Prostate gland (tissue), 2 donors: ENCODE data around the gene C3orf20. TPM values are rescaled to one million over a fixed set of nuclear protein-coding genes. Genes with fewer than 3 reads are reported as not detected.

Experiments used
- DNase-seq: peaks from one replicate; pipeline ENCODE4 v3.0.0-alpha.2; 2019; ENCODE audit warnings: low spot score
- H3K27ac ChIP-seq, 2 donors: fragments of 200-600 bp; sonication (generic); 2 replicates each; pipeline ENCODE4 v1.5.1; 2017 to 2019
- H3K27me3 ChIP-seq: fragments of 200-600 bp; sonication (generic); replicated peaks from 2 replicates; pipeline ENCODE4 v1.5.1; 2019; ENCODE audit not compliant: insufficient read depth
- H3K36me3 ChIP-seq, 2 donors: fragments of 200-600 bp; sonication (generic); 1 replicate in 1 of 2; 2 replicates in 1 of 2; pipeline versions ENCODE4 v1.5.1 to v1.8.1; 2017 to 2019
- H3K4me1 ChIP-seq: fragments of 200-600 bp; sonication (generic); replicated peaks from 2 replicates; pipeline ENCODE4 v1.5.1; 2019
- H3K4me3 ChIP-seq, 2 donors: fragments of 200-600 bp; sonication (generic); 2 replicates each; pipeline ENCODE4 v1.5.1; 2017 to 2019
- H3K9me3 ChIP-seq: fragments of 200-600 bp; sonication (generic); 2 replicates; pipeline ENCODE4 v1.5.1; 2017
- POLR2A ChIP-seq: fragments of 450-650 bp; IDR thresholded peaks from one replicate; pipeline ENCODE4 v1.6.1; 2016; ENCODE audit warnings: antibody characterized with exemption, mild to moderate bottlenecking
- POLR2AphosphoS5 ChIP-seq: sonication (generic); formaldehyde crosslinking; IDR thresholded peaks from one replicate; pipeline ENCODE4 v1.6.1; 2017; ENCODE audit warnings: antibody characterized with exemption
- WGBS: methylation state at CpG from one replicate; pipeline ENCODE4 v1.1.5; 2018; 5-methylcytosine and 5-hydroxymethylcytosine counted together
- intact Hi-C: fragments of 100-400 bp; cut with DNase I; formaldehyde crosslinking; loops from one replicate; pipeline ENCODE4 v1.14.2; 2022
- total RNA-seq, 2 donors: library from RNA; depleted of rRNA; stranded (reverse); fragments of >200 nt; gene quantifications; one replicate each; pipeline ENCODE4 v1.1.0, GENCODE V29; 2016
- TF ChIP-seq, protein P1 (sequence below), 4 experiments: fragments of 200-600 bp in 2 of 4; fragments of 450-650 bp in 2 of 4; sonication (generic) in 2 of 4; IDR thresholded peaks; 1 replicate in 3 of 4; 2 replicates in 1 of 4; pipeline ENCODE4 v1.5.1; 2016 to 2019; ENCODE audit warnings: antibody characterized with exemption in 4 of 4, mild to moderate bottlenecking in 2 of 4, moderate library complexity in 2 of 4

The C3orf20 gene
- total RNA-seq, 2 donors from 2014 or later: 0.28 TPM; not detected in 1

DNA sequence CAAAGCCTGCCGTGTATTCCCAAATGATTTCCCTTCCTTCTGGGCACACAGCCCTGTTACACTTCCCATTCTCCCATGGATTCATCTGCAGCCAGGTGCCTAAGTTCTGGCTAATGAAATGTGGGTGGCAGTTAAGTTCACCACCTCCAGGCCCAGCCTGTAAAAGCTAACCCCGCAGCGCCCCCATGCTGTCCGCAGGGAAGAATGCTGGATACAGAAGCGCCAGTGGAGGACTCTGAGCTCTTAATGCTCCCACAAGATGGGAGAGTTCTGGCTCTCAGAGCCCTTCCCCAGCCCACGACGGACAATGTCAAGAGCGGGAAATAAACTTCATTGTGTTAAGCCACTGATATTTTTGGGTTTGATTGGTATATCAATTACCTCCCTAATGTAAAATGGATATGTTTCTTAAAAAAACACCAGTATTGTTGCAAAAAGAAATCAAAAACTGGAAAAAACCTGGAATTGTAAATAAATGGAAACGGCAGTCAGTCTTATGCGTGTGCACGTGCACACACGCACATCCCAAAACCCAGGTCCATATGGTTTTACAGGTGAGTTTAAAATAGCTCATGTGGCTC lies 106.1 kb downstream of the C3orf20 start:
- Histone ChIP-seq H3K4me3 (no peak overlapping the region), H3K9me3 (no peaks in the 10 kb centered on the region), H3K27me3 (no peaks in the 10 kb centered on the region), H3K4me1 (no peaks in the 10 kb centered on the region), H3K36me3 (no peaks in the 10 kb centered on the region), H3K27ac (no peak overlapping the region)
- no peak for TF ChIP-seq POLR2A
- TF ChIP-seq, protein P1, sequence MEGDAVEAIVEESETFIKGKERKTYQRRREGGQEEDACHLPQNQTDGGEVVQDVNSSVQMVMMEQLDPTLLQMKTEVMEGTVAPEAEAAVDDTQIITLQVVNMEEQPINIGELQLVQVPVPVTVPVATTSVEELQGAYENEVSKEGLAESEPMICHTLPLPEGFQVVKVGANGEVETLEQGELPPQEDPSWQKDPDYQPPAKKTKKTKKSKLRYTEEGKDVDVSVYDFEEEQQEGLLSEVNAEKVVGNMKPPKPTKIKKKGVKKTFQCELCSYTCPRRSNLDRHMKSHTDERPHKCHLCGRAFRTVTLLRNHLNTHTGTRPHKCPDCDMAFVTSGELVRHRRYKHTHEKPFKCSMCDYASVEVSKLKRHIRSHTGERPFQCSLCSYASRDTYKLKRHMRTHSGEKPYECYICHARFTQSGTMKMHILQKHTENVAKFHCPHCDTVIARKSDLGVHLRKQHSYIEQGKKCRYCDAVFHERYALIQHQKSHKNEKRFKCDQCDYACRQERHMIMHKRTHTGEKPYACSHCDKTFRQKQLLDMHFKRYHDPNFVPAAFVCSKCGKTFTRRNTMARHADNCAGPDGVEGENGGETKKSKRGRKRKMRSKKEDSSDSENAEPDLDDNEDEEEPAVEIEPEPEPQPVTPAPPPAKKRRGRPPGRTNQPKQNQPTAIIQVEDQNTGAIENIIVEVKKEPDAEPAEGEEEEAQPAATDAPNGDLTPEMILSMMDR (IDR thresholded peaks at IDR 0.05): peak in 3 of 4 experiments; percentile 33 to 43 (median 42)
- intact Hi-C loops: loop anchor here (2.0 kb wide), 1 partner anchor 108 kb away; no protein-coding TSS in a partner anchor
- 51% methylated on average over 12 of the region's 12 CpGs for WGBS
- peak; percentile 27 for DNase-seq

DNA sequence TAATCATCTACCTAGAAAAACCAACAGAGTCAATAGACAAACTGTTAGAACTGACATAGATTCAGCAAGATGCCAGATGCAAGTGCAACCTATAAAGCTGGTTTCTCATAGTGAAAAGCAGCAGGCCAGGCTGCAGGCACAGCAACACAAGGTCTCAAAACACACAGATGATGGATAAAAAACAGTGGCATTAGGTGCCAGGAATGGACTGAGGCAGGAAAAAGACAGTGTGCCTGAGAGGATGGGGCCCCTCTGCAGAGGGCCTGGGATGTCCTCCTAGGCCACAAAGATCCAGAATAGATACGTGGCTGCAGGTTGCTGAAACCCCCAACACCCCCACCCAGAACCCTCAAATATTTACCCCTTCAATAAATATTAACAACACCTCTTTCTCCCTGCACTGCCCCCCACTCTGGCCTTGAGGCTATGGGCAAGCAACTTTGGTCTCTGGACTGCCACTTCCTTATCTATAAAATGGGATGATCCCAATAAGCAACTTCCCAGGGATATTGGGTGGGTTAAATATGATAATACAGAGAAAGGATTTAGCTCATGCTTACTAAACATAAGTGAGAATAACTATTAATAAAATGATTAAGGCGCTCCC lies 108.6 kb downstream of the C3orf20 start:
- no peaks in the 10 kb centered on the region for H3K4me1 ChIP-seq
- TF ChIP-seq POLR2AphosphoS5 (no peak), POLR2A (no peak)
- TF ChIP-seq, protein P1 (IDR thresholded peaks at IDR 0.05): no peak
- no peak for DNase-seq
- H3K4me3 ChIP-seq: no peak overlapping the region
- intact Hi-C loops: no loop called here
- H3K36me3 ChIP-seq: no peaks in the 10 kb centered on the region
- no peaks in the 10 kb centered on the region for H3K27me3 ChIP-seq
- 78% methylated on average over 2 of the region's 2 CpGs for WGBS
- no peaks in the 10 kb centered on the region for H3K9me3 ChIP-seq
- no peak overlapping the region for H3K27ac ChIP-seq

DNA sequence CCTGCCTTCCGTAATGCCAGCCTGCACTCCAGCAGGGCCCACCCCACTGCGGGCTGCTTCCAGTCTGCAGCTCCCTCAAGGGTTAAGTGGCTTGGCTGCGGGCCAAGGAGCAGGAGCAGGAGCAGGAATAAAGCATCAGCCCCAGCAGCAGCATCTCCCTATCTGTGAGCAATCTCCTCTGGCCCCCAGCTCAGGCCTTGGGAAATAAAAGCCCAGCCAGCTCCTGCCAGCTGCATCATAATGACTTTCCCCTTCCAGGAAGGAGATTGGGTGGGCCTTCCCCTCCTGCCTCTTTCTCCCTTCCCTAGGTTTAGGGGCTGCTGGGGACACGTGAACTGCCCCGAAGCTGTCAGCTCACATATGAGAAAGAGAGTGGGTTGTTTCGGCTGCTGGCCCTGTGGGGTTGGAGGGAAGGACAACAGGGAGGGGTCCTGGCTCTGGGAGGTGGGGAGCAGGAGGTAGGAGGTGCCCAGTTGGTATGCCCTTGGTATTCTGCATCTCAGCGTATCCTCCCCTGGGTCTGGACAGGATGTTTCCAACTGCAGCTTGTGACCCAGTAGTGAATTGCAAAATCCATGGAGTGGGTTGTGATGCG lies 109.2 kb downstream of the C3orf20 start:
- Histone ChIP-seq H3K27ac (no peak overlapping the region), H3K9me3 (no peaks in the 10 kb centered on the region), H3K4me1 (no peaks in the 10 kb centered on the region), H3K27me3 (no peaks in the 10 kb centered on the region), H3K36me3 (no peaks in the 10 kb centered on the region), H3K4me3 (no peak overlapping the region)
- no peak for TF ChIP-seq POLR2AphosphoS5
- TF ChIP-seq, protein P1 (IDR thresholded peaks at IDR 0.05): no peak
- no peak for TF ChIP-seq POLR2A
- DNase-seq: no peak
- WGBS: 68% methylated on average over 8 of the region's 8 CpGs
- intact Hi-C loops: no loop called here

DNA sequence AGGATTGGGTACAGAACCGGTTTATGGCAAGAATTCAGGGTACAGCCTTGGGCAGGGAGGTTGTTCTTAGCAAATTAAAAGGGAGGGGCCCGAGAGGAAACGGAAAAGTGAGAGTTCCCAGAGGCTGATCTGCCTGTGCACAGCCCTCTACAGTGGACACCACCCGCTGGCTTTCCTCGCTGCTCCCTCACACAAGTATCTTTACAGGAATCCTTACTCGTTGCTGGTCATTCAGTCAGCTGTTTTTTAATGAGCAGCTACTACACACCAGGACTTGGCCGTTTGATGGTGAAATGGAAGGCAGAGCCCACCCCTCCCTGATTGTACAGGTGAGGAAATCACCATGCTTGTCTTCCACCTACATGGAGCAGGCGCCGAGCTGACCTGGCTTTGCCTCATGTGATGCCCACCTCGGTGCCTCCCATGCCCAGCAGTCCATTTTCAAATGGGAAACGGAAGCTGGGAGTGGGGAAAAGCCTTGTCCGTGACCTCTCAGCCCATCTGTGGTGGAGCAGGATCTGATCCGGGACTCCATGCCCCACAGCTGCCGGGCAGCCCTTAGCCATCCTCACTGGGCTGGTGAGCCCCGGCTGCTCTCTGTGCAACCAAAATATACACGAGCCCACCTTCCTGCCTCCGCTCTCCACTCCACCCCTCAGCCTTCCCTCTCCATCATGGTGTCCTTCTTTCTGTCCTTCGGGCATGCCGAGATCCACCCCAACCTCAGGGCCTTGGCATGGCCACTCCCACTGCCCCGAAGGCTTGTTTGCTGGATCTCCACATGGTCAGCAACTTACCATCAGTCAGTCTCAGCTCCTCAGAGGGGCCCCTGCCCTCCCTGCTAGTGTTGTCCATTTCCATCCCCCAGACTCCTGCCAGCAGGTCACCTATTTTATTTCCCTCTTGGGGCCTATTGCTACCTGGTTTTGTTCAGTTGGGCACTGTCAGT lies 110.5 kb downstream of the C3orf20 start:
- no peak for TF ChIP-seq POLR2AphosphoS5
- TF ChIP-seq, protein P1 (IDR thresholded peaks at IDR 0.05): no peak
- TF ChIP-seq POLR2A: no peak

More for the DNA sequence above, 110.5 kb downstream of the C3orf20 start:
- DNase-seq: no peak
- no peak overlapping the region for H3K4me3 ChIP-seq
- no peaks in the 10 kb centered on the region for H3K36me3 ChIP-seq
- H3K4me1 ChIP-seq: no peaks in the 10 kb centered on the region
- no peak overlapping the region for H3K27ac ChIP-seq
- no peaks in the 10 kb centered on the region for H3K9me3 ChIP-seq
- intact Hi-C loops: no loop called here
- H3K27me3 ChIP-seq: no peaks in the 10 kb centered on the region
- WGBS: 81% methylated on average over 20 of the region's 20 CpGs
